GM12891 (cell line): Measurements from ENCODE around the gene DDN.

Experiments
- PAX5 ChIP-seq: IDR thresholded peaks from 2 replicates; pipeline ENCODE4 v1.6.1; 2011; ENCODE audit warnings: low read length, moderate library complexity, mild to moderate bottlenecking; ENCODE audit not compliant: insufficient read depth, severe bottlenecking
- POLR2A ChIP-seq: IDR thresholded peaks from 2 replicates; pipeline ENCODE4 v1.6.1; 2011; ENCODE audit warnings: low read depth, low read length, control low read depth
- TAF1 ChIP-seq: IDR thresholded peaks from 2 replicates; pipeline ENCODE4 v1.6.1; 2011; ENCODE audit warnings: low read depth, low read length, control low read depth

DNA sequence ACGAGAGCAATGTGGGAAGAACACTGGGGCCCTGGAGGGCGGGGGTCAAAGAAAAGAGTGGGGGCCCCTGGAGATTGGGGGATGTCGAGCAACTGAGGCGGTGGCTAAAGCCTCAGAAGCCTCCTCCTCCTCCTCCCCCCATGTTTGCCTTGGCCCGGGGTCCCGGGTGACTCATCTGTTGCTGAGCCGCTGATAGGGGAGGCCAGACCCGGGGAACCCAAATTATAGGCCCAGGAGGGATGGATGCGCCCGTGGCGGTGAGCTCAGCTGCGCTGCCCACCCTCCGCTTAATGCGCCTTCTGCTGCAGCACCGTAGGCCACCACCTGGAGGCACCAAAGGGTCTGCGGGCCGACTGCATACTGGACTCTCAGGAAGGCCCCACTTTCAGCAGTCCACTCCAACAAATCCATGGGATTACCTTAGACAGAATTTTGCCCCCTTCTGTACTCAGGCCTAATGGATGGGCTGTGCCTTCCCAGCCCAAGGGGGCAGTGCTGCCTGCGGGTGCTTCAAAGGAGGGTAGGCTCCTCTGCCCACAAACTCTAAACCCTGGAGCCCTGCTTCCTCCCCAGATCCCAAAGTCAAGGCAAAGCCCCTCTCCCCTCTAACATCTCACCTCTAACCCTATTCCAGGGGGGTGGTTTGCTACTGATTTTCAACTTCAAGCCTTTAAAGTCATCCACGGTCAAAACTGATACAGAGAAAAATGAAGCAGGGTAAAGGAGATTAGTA is 25.1 kb downstream of the DDN start:
- TF ChIP-seq POLR2A (no peak), PAX5 (no peak), TAF1 (no peak)
